ENCODE data around the gene BAK1.

GRCh38 chr6:33613146-33613794, 33.2 kb upstream of the BAK1 start:
- TF ChIP-seq POLR2A (IDR thresholded peaks at IDR 0.05; ENCODE audit: low read length), result no peak
- TF ChIP-seq GATA1 (IDR thresholded peaks at IDR 0.05; ENCODE audit: low read depth, low read length), result no peak

Measured in erythroblast (primary cell).